D721Med (cell line): ENCODE data around the gene YY1.

Experiments used
- DNase-seq: peaks from one replicate; pipeline ENCODE4 v3.0.0; 2011; ENCODE audit warnings: low spot score; ENCODE audit not compliant: insufficient read length
- FAIRE-seq: peaks from 2 replicates; lab custom pipeline; 2011; peaks lifted over from hg19 to GRCh38; lab: Jason Lieb, UNC
- CTCF ChIP-seq: IDR thresholded peaks from 2 replicates; pipeline ENCODE4 v1.5.1; 2012; ENCODE audit warnings: mild to moderate bottlenecking, control low read depth; ENCODE audit not compliant: insufficient read depth; ENCODE audit errors: missing control alignments

YY1 gene

GRCh38 chr14:100313464-100314230, 74.7 kb downstream of the YY1 start:
- no peak for FAIRE-seq

GRCh38 chr14:100314724-100315123, 75.8 kb downstream of the YY1 start:
- no peak for TF ChIP-seq CTCF

More at GRCh38 chr14:100313464-100314230, 74.7 kb downstream of the YY1 start:
- no peak for TF ChIP-seq CTCF
- no peak for DNase-seq

GRCh38 chr14:100317389-100317788, 78.4 kb downstream of the YY1 start:
- TF ChIP-seq CTCF = no peak
- DNase-seq (no peak), FAIRE-seq (no peak)

More at GRCh38 chr14:100314724-100315123, 75.8 kb downstream of the YY1 start:
- DNase-seq = no peak
- FAIRE-seq = no peak

- peak; percentile 56 for TF ChIP-seq CTCF
- DNase-seq (no peak), FAIRE-seq (no peak)
Measured at GRCh38 chr14:100317912-100318808, 79.2 kb downstream of the YY1 start.

- FAIRE-seq (no peak), DNase-seq (no peak)
- TF ChIP-seq CTCF = no peak
Measured at GRCh38 chr14:100320157-100320856, 81.4 kb downstream of the YY1 start.

- FAIRE-seq (no peak), DNase-seq (no peak)
Measured at GRCh38 chr14:100321473-100322137, 82.7 kb downstream of the YY1 start.

More at GRCh38 chr14:100321473-100322137, 82.7 kb downstream of the YY1 start:
- TF ChIP-seq CTCF = no peak
